HepG2 (cell line): ENCODE data around the gene GJC2. TPM values are rescaled to one million over a fixed set of nuclear protein-coding genes. Genes with fewer than 3 reads are reported as not detected.
A peak's percentile ranks its signal among the peaks of the same experiment; 100 is the strongest.
"Not testable (repeated sequence)": the region's sequence is repeated elsewhere in the genome, so short reads cannot be mapped to it uniquely, and the experiment has no call there.

Source experiments
- ATAC-seq: fragments of 200-7000 bp; cut with Tn5 transposase; 3 replicates; pipeline ENCODE4 v1.9.1; 2020; ENCODE audit warnings: mild to moderate bottlenecking, moderate library complexity
- BruUV-seq: library from RNA; stranded (reverse); fragments of 400-500 nt; replicated peaks from 2 replicates; lab custom pipeline; 2021; lab: Mats Ljungman, UMichigan
- CTCF ChIA-PET: fragments of 300-600 bp; formaldehyde crosslinking; extraction: SDS; loops from one replicate; lab custom pipeline; 2021; ENCODE audit warnings: low total read pairs, inconsistent platforms, low intra/inter-chr PET ratio; lab: Yijun Ruan, JAX
- POLR2A ChIA-PET: fragments of 350-600 bp; sonication (Branson Sonifier 250); formaldehyde crosslinking; loops from one replicate; lab custom pipeline; 2020; ENCODE audit warnings: antibody characterized with exemption, inconsistent platforms; lab: Yijun Ruan, JAX
- DNase-seq: peaks from one replicate; pipeline ENCODE4 v3.0.0-alpha.2; 2015; ENCODE audit warnings: low spot score
- FAIRE-seq: peaks from 3 replicates; lab custom pipeline; 2011; peaks lifted over from hg19 to GRCh38; lab: Jason Lieb, UNC
- H2AFZ ChIP-seq: one replicate; pipeline ENCODE4 v1.6.1; 2011; ENCODE audit warnings: low read length, inconsistent platforms
- H3K27ac ChIP-seq: fragments of 300-600 bp; 3 replicates; pipeline ENCODE4 v1.8.0; 2011; ENCODE audit warnings: mixed run types, mild to moderate bottlenecking, mixed read lengths, low read length, inconsistent platforms; ENCODE audit not compliant: insufficient read depth; ENCODE audit errors: extremely low read length
- H3K27me3 ChIP-seq, 2 experiments: fragments of 200-600 bp in 1 of 2; 2 replicates in 1 of 2; 3 replicates in 1 of 2; pipeline versions ENCODE4 v1.6.0 to v1.8.0; 2011; ENCODE audit warnings: low read length in 2 of 2, mild to moderate bottlenecking in 2 of 2, moderate library complexity in 2 of 2, inconsistent platforms in 1 of 2; ENCODE audit not compliant: insufficient read depth in 2 of 2, control insufficient read depth in 1 of 2
- H3K36me3 ChIP-seq, 2 experiments: fragments of 200-600 bp in 1 of 2; replicated peaks in 1 of 2; 2 replicates in 1 of 2; 3 replicates in 1 of 2; pipeline versions ENCODE4 v1.5.1 to v1.8.0; 2011; ENCODE audit warnings: low read length in 2 of 2, inconsistent platforms in 1 of 2; ENCODE audit not compliant: insufficient read depth in 2 of 2, control insufficient read depth in 1 of 2
- H3K4me1 ChIP-seq: 2 replicates; pipeline ENCODE4 v1.5.1; 2012; ENCODE audit warnings: low read length, inconsistent platforms; ENCODE audit not compliant: insufficient read depth
- H3K4me2 ChIP-seq: 2 replicates; pipeline ENCODE4 v1.6.0; 2011; ENCODE audit warnings: low read depth, low read length, inconsistent platforms
- H3K4me3 ChIP-seq, 3 experiments: fragments of 200-600 bp in 1 of 3; sonication (generic), shearing (Covaris generic) in 1 of 3; replicated peaks in 1 of 3; 2 replicates each; pipeline ENCODE4 v1.5.1; 2011 to 2016; ENCODE audit warnings: low read length in 3 of 3, inconsistent platforms in 2 of 3, low read depth in 2 of 3, mild to moderate bottlenecking in 2 of 3, control low read depth in 1 of 3, mixed read lengths in 1 of 3; ENCODE audit not compliant: insufficient read depth in 1 of 3
- H3K79me2 ChIP-seq: one replicate; pipeline ENCODE4 v1.6.1; 2011; ENCODE audit warnings: low read length, inconsistent platforms; ENCODE audit not compliant: insufficient read depth
- H3K9ac ChIP-seq: 2 replicates; pipeline ENCODE4 v1.6.0; 2011; ENCODE audit warnings: mild to moderate bottlenecking, low read depth, low read length, inconsistent platforms; ENCODE audit not compliant: insufficient read depth
- H3K9me3 ChIP-seq: 2 replicates; pipeline ENCODE4 v1.5.1; 2012; ENCODE audit warnings: mild to moderate bottlenecking, low read length
- H4K20me1 ChIP-seq: 2 replicates; pipeline ENCODE4 v1.6.0; 2011; ENCODE audit warnings: inconsistent platforms, mild to moderate bottlenecking, low read length, moderate library complexity; ENCODE audit not compliant: insufficient read depth
- AGO2 ChIP-seq: fragments of 200-400 bp; formaldehyde crosslinking; optimal IDR thresholded peaks from 2 replicates; pipeline ENCODE3; 2017; ENCODE audit warnings: mild to moderate bottlenecking, low read depth, low read length, moderate library complexity
- CHD4 ChIP-seq: fragments of 200-600 bp; sonication (generic); IDR thresholded peaks from 2 replicates; pipeline ENCODE4 v1.7.0; 2017; ENCODE audit warnings: mild to moderate bottlenecking, low read length, borderline replicate concordance
- GABPB1 ChIP-seq: IDR thresholded peaks from 2 replicates; pipeline ENCODE4 v1.6.1; 2016; ENCODE audit warnings: mild to moderate bottlenecking, missing genetic modification reagents, moderate library complexity, missing compliant biosample characterization
- HOXA3 ChIP-seq: sonication (generic); formaldehyde crosslinking; IDR thresholded peaks from 2 replicates; pipeline ENCODE4 v1.5.0; 2020; ENCODE audit warnings: missing genetic modification reagents
- KLF12 ChIP-seq: sonication (generic); formaldehyde crosslinking; IDR thresholded peaks from 2 replicates; pipeline ENCODE4 v1.4.0; 2020; ENCODE audit warnings: missing genetic modification reagents, borderline replicate concordance
- SP1 ChIP-seq, 2 experiments: fragments of 450-650 bp in 1 of 2; sonication (generic) in 1 of 2; formaldehyde crosslinking in 1 of 2; IDR thresholded peaks; 2 replicates each; pipeline versions ENCODE4 v1.4.0 to v1.6.1; 2016 to 2020; ENCODE audit warnings: missing genetic modification reagents in 1 of 2
- SP4 ChIP-seq: sonication (generic); formaldehyde crosslinking; IDR thresholded peaks from 2 replicates; pipeline ENCODE4 v1.8.1; 2023; ENCODE audit warnings: mild to moderate bottlenecking, missing genetic modification reagents
- ZBTB33 ChIP-seq: sonication (generic); formaldehyde crosslinking; IDR thresholded peaks from 2 replicates; pipeline ENCODE4 v1.4.0; 2020; ENCODE audit warnings: missing genetic modification reagents
- ZBTB38 ChIP-seq: sonication (generic); formaldehyde crosslinking; IDR thresholded peaks from 2 replicates; pipeline ENCODE4 v1.5.1; 2020; ENCODE audit warnings: mild to moderate bottlenecking, missing genetic modification reagents
- ZFP91 ChIP-seq: sonication (generic); formaldehyde crosslinking; IDR thresholded peaks from 2 replicates; pipeline ENCODE4 v1.9.0; 2022; ENCODE audit warnings: missing genetic modification reagents, mild to moderate bottlenecking, borderline replicate concordance
- ZNF768 ChIP-seq: sonication (generic); formaldehyde crosslinking; IDR thresholded peaks from 2 replicates; pipeline ENCODE4 v1.4.0; 2020; ENCODE audit warnings: missing genetic modification reagents
- WGBS: methylation state at CpG from one replicate; pipeline ENCODE4 v1.1.6; 2017; ENCODE audit warnings: low lambda C conversion rate; 5-methylcytosine and 5-hydroxymethylcytosine counted together
- in situ Hi-C: cut with HindIII; loops from 2 replicates; pipeline ENCODE4 v1.10.0; 2017; ENCODE audit warnings: low pct_unique_long_range_greater_than_20kb; ENCODE audit not compliant: extremely low pct_ligation_motif_present
- intact Hi-C: fragments of 100-400 bp; cut with micrococcal nuclease; formaldehyde crosslinking; loops from one replicate; pipeline ENCODE4 v1.10.0; 2022; ENCODE audit not compliant: unreplicated experiment
- polyA plus RNA-seq, 8 experiments: library from polyadenylated mRNA; depleted of rRNA in 3 of 8; stranded (reverse) in 7 of 8; unstranded in 1 of 8; fragments of >200 nt; fragmentation: Illumina TruSeq in 4 of 8; extraction: Trizol in 4 of 8; gene quantifications; 2 replicates each; pipeline versions ENCODE4 v1.2.1 to v1.2.3, GENCODE V29; 2011 to 2016; ENCODE audit warnings: low read depth in 4 of 8, missing spikeins in 1 of 8, mixed read lengths in 1 of 8; ENCODE audit not compliant: insufficient read depth in 1 of 8
- total RNA-seq, 5 experiments: library from RNA; depleted of rRNA; stranded (reverse); fragments of >200 nt; fragmentation: Illumina TruSeq; extraction: Trizol; gene quantifications; 2 replicates each; pipeline ENCODE4 v1.2.3, GENCODE V29; 2016; ENCODE audit warnings: low read depth in 1 of 5

GJC2 gene
- total and polyA plus RNA-seq, 2 of the 13 experiments (the other 11 are each of a cell fraction or from before 2014, with no cell fraction given) = 1.6 to 3.8 TPM

- WGBS = 69% methylated on average over 7 of the region's 69 CpGs
- peak; percentile 36 for ATAC-seq
- H3K4me2 ChIP-seq; H3K9me3 ChIP-seq; H2AFZ ChIP-seq; H3K36me3 ChIP-seq; H3K27me3 ChIP-seq; FAIRE-seq; H3K27ac ChIP-seq; H4K20me1 ChIP-seq; H3K79me2 ChIP-seq; H3K4me1 ChIP-seq; H3K4me3 ChIP-seq; in situ Hi-C loops; BruUV-seq; intact Hi-C loops; CTCF ChIA-PET; DNase-seq; H3K9ac ChIP-seq; TF ChIP-seq SP1 (IDR thresholded peaks at IDR 0.05): not testable (repeated sequence)
- TF ChIP-seq CHD4 (0 out of 2 replicates have a peak, but pooled peaks have one; percentile 51), ZNF768 (CRISPR knock-in tag) (peak; percentile 47; the same call in 1 of the 2 replicates), KLF12 (peak; percentile 70; the same call in 1 of the 2 replicates), GABPB1 (CRISPR knock-in tag) (0 out of 2 replicates have a peak, but pooled peaks have one; percentile 42), SP4 (CRISPR knock-in tag) (peak; percentile 95), ZBTB38 (CRISPR knock-in tag) (0 out of 2 replicates have a peak, but pooled peaks have one; percentile 22), HOXA3 (CRISPR knock-in tag) (peak; percentile 44), ZBTB33 (0 out of 2 replicates have a peak, but pooled peaks have one; percentile 19), AGO2 (peak; percentile 23), SP1 (CRISPR knock-in tag; IDR thresholded peaks at IDR 0.05) (peak; percentile 96), ZFP91 (0 out of 2 replicates have a peak, but pooled peaks have one; percentile 75)
- POLR2A ChIA-PET = interaction anchor here (1.2 to 1.8 kb wide), 2 partner anchors 8 to 91 kb away, joined by 3 to 20 read pairs; partner anchors contain the start of genes ARF1 and IBA57
Measured at GRCh38 chr1:228173528-228174481, 24.1 kb downstream of the GJC2 start.
